Stimulated activated CD8-positive, alpha-beta memory T cell treated with anti-CD3 and anti-CD28 coated beads, Interleukin-4, amount 100 ng/mL, for 4 hours (primary cell): ENCODE results near the gene THRB.

Experiments
- DNase-seq, 2 donors: peaks; one replicate each; pipeline ENCODE4 v3.0.0-alpha.2; 2020; ENCODE audit warnings: low read depth in 2 of 2, low spot score in 1 of 2

THRB gene

DNA sequence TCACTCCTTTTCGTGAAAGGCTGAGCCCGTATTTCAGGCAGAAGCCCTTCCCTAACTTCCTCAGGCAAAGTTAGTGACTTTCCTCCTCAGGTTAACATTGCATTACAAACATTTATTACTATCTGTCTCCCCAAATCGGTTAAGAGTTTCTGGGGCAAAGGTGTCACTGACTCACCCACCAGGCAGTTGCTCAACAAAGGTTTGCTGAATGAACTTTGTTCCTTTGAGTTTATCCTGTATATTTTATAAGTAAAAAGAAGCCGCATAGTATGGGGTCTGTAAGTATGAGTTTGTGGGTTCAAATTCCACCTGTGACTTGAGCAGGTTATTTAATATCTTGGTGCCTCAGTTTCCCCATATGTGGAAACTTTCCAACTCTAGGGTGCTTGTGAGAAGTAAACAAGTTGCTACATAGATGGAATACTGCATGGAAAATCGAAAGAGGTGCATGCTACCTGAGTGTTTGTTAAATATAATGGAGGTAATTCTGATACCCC lies 177.7 kb downstream of the THRB start:
- DNase-seq, result no peak

DNA sequence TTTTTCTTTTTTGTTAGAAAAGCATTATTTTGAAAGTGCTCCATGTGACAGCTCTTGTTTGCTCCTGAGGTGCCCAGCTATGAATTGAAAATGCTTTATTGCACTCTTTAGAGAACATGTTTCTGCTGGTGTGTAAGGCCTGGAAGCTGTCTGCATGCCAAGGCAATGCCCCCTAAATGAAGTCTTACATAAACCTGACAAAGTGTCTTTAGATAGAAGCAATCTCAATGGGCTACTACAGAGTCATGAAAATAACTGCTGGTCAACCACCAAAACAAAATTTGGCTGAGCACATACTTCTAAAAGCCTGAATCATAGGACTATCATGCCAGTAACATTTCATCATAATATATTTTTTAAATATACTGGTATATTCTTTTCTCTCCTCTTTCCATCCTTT lies 178.7 kb downstream of the THRB start:
- no peak for DNase-seq

DNA sequence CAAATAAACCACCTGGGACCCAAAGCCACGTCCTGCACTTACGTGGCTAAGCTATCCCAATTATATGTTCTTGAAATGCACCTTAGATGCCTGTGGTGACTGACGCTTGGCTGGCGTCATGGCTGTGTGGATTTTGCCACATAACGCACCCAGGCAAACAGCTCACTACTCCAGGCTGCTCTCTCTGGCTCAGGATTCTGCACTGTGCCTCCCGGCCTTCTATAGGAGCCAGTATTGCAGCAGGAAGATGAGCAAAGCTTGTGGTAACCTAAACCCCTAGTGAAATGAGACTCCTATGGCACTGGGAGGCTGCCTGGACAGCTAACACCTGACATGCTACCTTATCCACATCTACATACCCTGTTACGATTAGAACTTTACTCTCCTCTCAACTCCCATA lies 179.3 kb downstream of the THRB start:
- no peak for DNase-seq

DNA sequence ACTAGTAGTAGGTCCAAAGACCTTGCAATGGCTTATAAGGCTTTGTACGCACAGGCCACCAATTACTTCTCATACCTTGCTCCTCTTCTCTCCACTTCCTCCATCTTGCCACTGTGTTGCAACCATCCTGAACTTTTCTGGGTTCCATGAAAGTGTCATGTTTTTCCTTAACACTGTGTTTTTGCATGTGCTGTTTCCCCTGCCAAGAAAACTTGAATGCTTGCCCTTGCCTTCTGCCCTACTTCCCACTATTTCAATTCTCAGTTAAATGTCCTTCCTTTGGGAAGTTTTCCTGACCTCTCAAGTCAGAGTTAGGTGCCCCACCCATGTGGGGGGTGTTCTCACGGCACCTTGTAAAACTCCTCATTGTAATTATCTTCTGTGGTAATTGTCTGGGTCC lies 182.8 kb downstream of the THRB start:
- DNase-seq, result no peak

GRCh38 chr3:24310887-24311286 lies 183.8 kb downstream of the THRB start:
- DNase-seq, result no peak

GRCh38 chr3:24306518-24306917 lies 188.1 kb downstream of the THRB start:
- no peak for DNase-seq

DNA sequence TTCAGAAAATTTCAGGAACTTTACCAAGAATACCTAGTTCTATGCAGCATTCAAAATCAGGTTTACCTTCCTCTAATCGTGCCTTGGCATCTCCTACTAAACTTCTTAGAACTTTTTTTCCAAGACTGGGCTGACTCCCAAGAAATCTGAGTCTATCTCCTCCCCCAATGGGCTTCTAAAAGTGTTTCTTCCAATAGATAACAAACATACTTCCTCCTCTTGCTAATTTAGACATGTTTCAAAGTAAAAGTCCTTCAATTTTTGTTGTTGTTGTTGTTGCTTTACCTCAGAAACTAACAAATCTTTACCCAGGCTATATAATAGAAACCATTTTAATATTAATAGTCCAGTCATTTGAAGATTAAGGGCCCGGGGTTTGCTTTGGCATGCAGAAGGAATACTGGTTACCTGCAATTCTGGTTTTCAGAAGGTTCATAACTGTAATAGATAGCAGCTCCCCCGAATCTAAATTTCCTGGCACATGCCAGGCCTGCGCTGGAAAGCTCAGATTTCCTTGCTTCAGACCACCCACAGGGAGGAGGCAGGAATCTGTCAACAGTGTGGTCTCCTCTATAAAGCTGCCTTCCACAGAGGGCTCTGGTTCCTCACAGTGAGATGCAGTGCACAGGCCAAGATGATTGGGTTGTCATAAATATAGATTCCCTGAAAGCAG lies 188.7 kb downstream of the THRB start:
- DNase-seq, result no peak

DNA sequence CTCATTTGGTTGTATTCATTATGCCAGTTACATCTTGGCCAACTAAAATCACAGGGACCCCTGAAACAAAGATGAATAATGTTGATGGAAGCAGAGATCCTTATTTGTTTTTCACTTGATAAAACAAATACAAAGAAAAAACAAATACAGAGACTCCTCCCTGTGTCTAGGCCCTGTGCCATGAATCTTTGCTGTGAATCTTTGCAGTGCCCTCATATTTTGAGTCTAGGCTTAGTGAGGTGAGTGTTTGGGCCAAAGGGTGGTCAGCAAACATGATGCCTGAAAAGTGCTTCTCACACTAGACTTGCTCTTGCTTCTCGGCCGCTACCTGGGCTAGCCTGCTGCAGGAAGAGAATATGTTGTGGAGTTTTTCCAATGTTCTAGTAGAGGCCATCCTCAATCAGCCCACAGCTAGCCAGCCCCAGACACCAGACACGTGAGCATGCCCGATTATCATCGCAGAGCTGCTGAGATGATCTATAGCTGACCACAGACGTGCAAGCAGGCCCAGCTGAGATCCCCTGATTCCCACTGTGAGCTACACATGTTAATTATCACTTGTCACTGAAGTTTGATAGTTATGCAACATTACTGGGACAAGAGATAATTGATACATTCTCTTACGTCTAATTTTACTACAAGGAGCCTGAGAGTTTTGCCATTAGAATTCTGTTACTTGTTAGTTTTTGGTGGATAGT lies 191.4 kb downstream of the THRB start:
- no peak for DNase-seq

GRCh38 chr3:24302396-24302795 lies 192.3 kb downstream of the THRB start:
- DNase-seq, result no peak

GRCh38 chr3:24300949-24301348 lies 193.7 kb downstream of the THRB start:
- DNase-seq, result no peak

GRCh38 chr3:24299806-24300626 lies 194.6 kb downstream of the THRB start:
- no peak for DNase-seq

DNA sequence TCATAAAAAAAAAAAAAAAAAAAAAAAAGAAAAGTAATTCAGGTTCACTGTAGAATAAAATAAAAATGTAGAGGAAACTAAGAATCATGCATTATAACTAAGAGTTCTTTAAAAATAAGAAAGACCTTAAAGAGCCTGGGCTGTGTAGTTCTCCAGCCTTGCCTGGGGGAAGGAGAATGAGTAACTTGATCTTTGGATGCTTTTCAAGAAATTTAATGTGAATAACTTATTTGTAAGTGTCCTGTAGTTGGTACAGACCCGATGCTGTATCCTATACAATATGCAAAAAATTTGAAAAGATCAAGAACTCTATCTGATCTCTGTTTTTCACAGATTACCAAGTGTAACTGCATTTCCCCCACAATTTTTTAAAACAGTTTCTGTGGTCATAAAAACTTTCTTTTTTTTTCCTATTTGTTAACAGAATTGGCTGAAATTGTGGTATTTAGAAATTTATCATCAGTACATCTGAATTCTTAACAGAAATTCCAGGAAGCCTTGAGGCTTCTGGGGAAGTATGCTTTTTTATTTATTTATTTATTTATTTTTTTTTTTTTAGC lies 195.3 kb downstream of the THRB start:
- DNase-seq, result no peak

GRCh38 chr3:24296441-24297205 lies 198.0 kb downstream of the THRB start:
- no peak for DNase-seq

GRCh38 chr3:24294150-24294549 lies 200.5 kb downstream of the THRB start:
- DNase-seq, result no peak

DNA sequence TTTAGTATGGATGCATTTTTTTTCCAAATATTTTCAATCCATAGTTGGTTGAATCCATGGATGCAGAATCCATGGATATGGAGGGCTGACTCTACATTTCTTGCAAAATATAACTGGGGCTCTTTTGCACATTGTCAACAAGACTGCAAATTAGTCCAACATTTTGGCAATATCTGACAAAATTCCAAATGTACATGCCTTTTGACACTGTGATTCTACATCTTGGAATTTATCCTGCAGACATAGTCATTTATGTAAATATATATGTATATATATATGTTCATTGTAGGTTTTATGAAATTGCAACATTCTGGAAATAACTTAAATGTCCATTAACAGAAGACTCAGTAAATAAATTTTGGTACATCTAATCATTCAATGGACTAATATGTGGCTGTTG lies 203.0 kb downstream of the THRB start:
- no peak for DNase-seq

DNA sequence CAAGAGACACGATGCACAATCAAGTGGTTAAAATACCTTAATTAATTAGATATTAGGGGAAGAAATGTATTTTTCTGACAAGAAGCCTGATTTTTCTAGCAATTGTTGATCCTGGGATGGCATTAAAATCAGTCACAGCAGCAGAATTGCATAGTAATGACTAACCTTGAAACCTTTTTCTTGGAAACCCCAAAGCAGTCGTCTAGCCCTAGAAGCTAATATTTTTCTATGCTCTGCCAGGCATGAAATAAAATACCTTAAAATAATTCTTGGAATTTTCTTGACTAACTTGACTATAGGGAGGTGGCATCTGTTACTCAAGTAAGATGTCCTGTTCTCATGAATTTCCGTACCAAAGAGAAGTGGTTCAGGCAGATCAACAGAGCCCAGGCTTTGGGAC lies 204.1 kb downstream of the THRB start:
- no peak for DNase-seq

- no peak for DNase-seq
These were observed 206.0 kb downstream of the THRB start for GRCh38 chr3:24288496-24289236.

GRCh38 chr3:24287755-24288450 lies 206.7 kb downstream of the THRB start:
- DNase-seq, result no peak

- DNase-seq, result no peak
These were observed 208.2 kb downstream of the THRB start for GRCh38 chr3:24286405-24286804.

- DNase-seq, result no peak
These were observed 216.1 kb downstream of the THRB start for GRCh38 chr3:24278543-24278942.
